ENCODE data around the gene RNF17.

Gene RNF17

DNA sequence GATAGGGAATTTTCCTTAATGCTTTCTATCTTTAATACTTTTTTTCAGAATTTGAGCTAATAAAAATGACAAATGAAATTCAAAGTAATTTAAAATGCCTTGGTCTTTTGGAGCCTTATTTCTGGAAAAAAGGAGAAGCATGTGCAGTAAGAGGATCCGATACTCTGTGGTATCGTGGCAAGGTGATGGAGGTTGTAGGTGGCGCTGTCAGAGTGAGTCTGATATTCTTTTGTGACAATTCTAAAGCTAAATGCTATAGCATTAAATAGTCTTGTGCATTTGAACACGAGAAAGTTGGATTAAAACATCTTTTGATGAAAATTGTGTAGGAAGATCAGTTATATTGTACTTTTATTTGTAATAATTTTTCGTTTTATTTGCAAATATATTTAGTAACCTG lies 95.0 kb downstream of the RNF17 start:
- H2AFZ ChIP-seq (ENCODE audit: low read depth, low read length) = no peak overlapping the region
- H3K36me3 ChIP-seq (ENCODE audit: insufficient read depth, low read length) = no peaks in the 10 kb centered on the region
- H4K20me1 ChIP-seq (ENCODE audit: insufficient read depth, low read length) = no peaks in the 10 kb centered on the region
- no peak overlapping the region for H3K9ac ChIP-seq (ENCODE audit: low read depth, low read length)
- H3K4me1 ChIP-seq (ENCODE audit: insufficient read depth, low read length) = no peaks in the 10 kb centered on the region
- DNase-seq (no peak), ATAC-seq (ENCODE audit: insufficient read depth, low read depth) (no peak)
- H3K4me2 ChIP-seq (ENCODE audit: insufficient read depth, low read length) = no peak overlapping the region
- H3K27me3 ChIP-seq (ENCODE audit: insufficient read depth, low read length, poor library complexity) = peaks cover 14% of the 10 kb centered on the region
- TF ChIP-seq CTCF (IDR thresholded peaks at IDR 0.05; ENCODE audit: borderline replicate concordance, extremely low read depth, low read length, poor library complexity, severe bottlenecking) = no peak
- TF ChIP-seq EZH2 (IDR thresholded peaks at IDR 0.05; ENCODE audit: borderline replicate concordance, low read depth, low read length, severe bottlenecking) = no peak
- no peaks in the 10 kb centered on the region for H3K79me2 ChIP-seq (ENCODE audit: insufficient read depth, low read length)
- no peak overlapping the region for H3K27ac ChIP-seq (ENCODE audit: low read length)
- no peaks in the 10 kb centered on the region for H3K9me3 ChIP-seq (ENCODE audit: insufficient read depth, low read length, severe bottlenecking)
- H3K4me3 ChIP-seq (ENCODE audit: low read depth in 1 of 2, low read length in 2 of 2) = no peak overlapping the region

DNA sequence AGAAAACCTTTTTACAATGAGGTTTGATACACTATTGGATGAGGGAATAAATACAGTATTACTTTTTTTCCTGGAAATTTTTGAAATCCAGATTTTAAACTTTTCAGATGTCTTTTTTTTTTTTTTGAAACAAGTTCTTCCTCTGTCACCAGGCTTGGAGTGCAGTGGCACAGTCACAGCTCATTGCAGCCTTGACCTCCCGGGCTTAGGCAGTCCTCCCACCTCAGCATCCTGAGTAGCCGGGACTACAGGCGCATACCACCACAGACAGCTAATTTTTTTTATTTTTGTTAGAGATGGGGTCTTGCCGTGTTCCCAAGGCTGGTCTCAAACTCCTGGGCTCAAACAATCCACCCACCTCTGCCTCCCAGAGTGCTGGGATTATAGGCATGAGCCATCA lies 96.8 kb downstream of the RNF17 start:
- TF ChIP-seq EZH2 (IDR thresholded peaks at IDR 0.05; ENCODE audit: borderline replicate concordance, low read depth, low read length, severe bottlenecking) (no peak), CTCF (IDR thresholded peaks at IDR 0.05; ENCODE audit: borderline replicate concordance, extremely low read depth, low read length, poor library complexity, severe bottlenecking) (no peak)
- no peak for DNase-seq
- Histone ChIP-seq H3K4me1 (ENCODE audit: insufficient read depth, low read length) (no peaks in the 10 kb centered on the region), H3K9me3 (ENCODE audit: insufficient read depth, low read length, severe bottlenecking) (no peaks in the 10 kb centered on the region), H3K4me3 (ENCODE audit: low read depth in 1 of 2, low read length in 2 of 2) (no peak overlapping the region), H3K27me3 (ENCODE audit: insufficient read depth, low read length, poor library complexity) (peaks cover 29% of the 10 kb centered on the region), H3K27ac (ENCODE audit: low read length) (no peak overlapping the region), H4K20me1 (ENCODE audit: insufficient read depth, low read length) (no peaks in the 10 kb centered on the region), H3K4me2 (ENCODE audit: insufficient read depth, low read length) (no peak overlapping the region), H2AFZ (ENCODE audit: low read depth, low read length) (no peak overlapping the region), H3K36me3 (ENCODE audit: insufficient read depth, low read length) (no peaks in the 10 kb centered on the region), H3K9ac (ENCODE audit: low read depth, low read length) (no peak overlapping the region), H3K79me2 (ENCODE audit: insufficient read depth, low read length) (no peaks in the 10 kb centered on the region)
- no peak for ATAC-seq (ENCODE audit: insufficient read depth, low read depth)

DNA sequence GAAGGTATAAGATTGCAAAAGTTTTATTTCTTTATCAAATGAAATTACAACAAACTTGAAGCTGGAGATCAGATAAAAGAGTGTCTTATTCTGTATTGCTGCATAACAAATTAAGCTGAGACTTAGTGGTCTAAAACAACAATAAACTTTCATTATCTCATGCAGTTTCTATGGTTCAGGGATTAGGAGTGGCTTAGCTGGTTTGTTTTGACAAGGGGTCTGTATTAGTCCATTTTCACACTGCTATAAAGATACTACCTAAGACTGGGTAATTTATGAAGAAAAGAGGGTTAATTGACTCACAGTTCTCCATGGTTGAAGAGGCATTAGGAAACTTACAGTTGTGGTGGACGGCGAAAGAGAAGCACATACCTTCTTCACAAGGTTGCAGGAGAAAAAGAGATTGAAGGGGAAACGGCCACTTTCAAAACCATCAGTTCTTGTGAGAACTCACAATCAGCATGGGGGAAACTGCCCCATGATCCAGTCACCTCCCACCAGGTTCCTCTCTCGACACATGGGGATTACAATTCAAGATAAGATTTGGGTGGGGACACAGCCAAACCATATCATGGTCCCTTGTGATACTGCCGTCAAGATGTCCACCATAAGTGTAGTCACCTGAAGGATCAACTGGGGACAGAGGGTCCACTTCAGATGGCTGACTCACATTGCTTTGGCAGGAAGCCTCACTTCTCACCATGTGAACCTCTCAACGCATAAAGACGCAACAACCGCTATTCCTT lies 97.8 kb downstream of the RNF17 start:
- no peaks in the 10 kb centered on the region for H3K4me1 ChIP-seq (ENCODE audit: insufficient read depth, low read length)
- H3K4me2 ChIP-seq (ENCODE audit: insufficient read depth, low read length) = no peak overlapping the region
- H2AFZ ChIP-seq (ENCODE audit: low read depth, low read length) = no peak overlapping the region
- H3K27ac ChIP-seq (ENCODE audit: low read length) = no peak overlapping the region
- no peaks in the 10 kb centered on the region for H3K9me3 ChIP-seq (ENCODE audit: insufficient read depth, low read length, severe bottlenecking)
- no peak overlapping the region for H3K9ac ChIP-seq (ENCODE audit: low read depth, low read length)
- no peaks in the 10 kb centered on the region for H3K79me2 ChIP-seq (ENCODE audit: insufficient read depth, low read length)
- H4K20me1 ChIP-seq (ENCODE audit: insufficient read depth, low read length) = no peaks in the 10 kb centered on the region
- H3K4me3 ChIP-seq (ENCODE audit: low read depth in 1 of 2, low read length in 2 of 2) = no peak overlapping the region
- ATAC-seq (ENCODE audit: insufficient read depth, low read depth) = no peak
- H3K36me3 ChIP-seq (ENCODE audit: insufficient read depth, low read length) = no peaks in the 10 kb centered on the region
- TF ChIP-seq CTCF (IDR thresholded peaks at IDR 0.05; ENCODE audit: borderline replicate concordance, extremely low read depth, low read length, poor library complexity, severe bottlenecking) = no peak
- no peak for TF ChIP-seq EZH2 (IDR thresholded peaks at IDR 0.05; ENCODE audit: borderline replicate concordance, low read depth, low read length, severe bottlenecking)
- peaks cover 34% of the 10 kb centered on the region for H3K27me3 ChIP-seq (ENCODE audit: insufficient read depth, low read length, poor library complexity)
- no peak for DNase-seq

Data from DND-41 (cell line).